Testis (tissue), 2 donors: ENCODE data around the gene ANKH.

ENCODE experiments used
- POLR2A ChIP-seq: fragments of 450-650 bp; IDR thresholded peaks from one replicate; pipeline ENCODE4 v1.6.1; 2017; ENCODE audit warnings: antibody characterized with exemption, mild to moderate bottlenecking, moderate library complexity
- TF ChIP-seq, protein P1 (sequence below), 3 experiments: fragments of 450-650 bp in 2 of 3; fragments of 200-600 bp in 1 of 3; sonication (generic) in 1 of 3; IDR thresholded peaks; one replicate each; pipeline ENCODE4 v1.5.1; 2016 to 2019; ENCODE audit warnings: antibody characterized with exemption in 3 of 3, mild to moderate bottlenecking in 2 of 3, moderate library complexity in 1 of 3

DNA sequence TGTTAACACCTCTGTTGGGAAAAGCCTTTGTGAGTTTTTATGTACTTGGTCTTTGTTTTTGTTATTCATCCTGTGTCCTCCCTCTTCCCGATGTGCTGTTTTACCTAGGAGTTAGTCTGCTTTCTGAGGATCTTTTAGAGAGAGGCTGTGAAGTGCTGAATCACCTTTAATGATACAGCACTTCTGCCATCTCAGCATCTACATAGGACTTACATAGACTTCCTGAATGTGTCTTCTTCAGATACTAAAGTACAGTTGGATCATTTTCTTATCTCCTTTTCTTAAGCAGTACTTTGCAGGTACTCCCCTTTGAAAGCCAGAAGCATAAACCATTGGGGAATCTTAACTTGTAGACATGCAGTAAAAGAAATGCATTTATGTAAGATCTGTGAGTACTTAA lies 175.5 kb downstream of the ANKH start:
- TF ChIP-seq, protein P1, sequence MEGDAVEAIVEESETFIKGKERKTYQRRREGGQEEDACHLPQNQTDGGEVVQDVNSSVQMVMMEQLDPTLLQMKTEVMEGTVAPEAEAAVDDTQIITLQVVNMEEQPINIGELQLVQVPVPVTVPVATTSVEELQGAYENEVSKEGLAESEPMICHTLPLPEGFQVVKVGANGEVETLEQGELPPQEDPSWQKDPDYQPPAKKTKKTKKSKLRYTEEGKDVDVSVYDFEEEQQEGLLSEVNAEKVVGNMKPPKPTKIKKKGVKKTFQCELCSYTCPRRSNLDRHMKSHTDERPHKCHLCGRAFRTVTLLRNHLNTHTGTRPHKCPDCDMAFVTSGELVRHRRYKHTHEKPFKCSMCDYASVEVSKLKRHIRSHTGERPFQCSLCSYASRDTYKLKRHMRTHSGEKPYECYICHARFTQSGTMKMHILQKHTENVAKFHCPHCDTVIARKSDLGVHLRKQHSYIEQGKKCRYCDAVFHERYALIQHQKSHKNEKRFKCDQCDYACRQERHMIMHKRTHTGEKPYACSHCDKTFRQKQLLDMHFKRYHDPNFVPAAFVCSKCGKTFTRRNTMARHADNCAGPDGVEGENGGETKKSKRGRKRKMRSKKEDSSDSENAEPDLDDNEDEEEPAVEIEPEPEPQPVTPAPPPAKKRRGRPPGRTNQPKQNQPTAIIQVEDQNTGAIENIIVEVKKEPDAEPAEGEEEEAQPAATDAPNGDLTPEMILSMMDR (IDR thresholded peaks at IDR 0.05): no peak
- TF ChIP-seq POLR2A: no peak
